Measurements from ENCODE around the gene ARID4B. TPM values are rescaled to one million over a fixed set of nuclear protein-coding genes. Genes with fewer than 3 reads are reported as not detected.

ARID4B gene
- total RNA-seq, 1 experiment from 2014 or later = 16.8 TPM

DNA sequence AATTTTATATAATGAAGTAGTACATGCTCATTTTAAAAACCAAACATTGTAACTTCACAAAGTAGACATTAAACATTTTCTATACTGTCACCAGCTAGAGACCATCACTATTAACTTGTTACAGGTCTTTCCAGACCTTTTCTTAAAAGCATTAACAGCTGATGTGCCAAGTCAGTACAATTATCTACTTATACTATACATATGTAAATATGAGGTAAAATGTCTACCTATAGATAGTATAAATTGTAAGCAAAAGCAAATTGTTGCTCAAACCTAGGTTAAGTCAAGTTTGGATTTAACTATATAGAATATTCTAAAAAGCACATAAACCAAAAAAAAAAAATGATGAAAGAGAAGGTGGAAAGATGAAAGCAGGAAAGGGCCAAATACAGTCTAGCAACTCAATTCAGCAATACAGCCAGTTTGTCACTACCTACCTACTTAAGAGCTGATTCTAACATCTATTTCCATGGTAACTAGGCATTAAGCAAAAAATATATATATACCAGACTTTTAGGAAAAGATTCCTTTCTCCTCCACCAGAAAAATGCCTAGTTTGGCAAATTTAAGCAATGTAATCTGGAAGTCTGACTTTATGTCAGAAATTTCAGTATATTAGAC is 34.5 kb downstream of the ARID4B start:
- Histone ChIP-seq H3K27ac (ENCODE audit: low read length) (no peak overlapping the region), H3K27me3 (ENCODE audit: low read length) (no peaks in the 10 kb centered on the region), H3K9me3 (ENCODE audit: low read length) (no peaks in the 10 kb centered on the region), H3K9ac (ENCODE audit: low read length) (no peak overlapping the region), H3K4me3 (ENCODE audit: low read length) (no peak overlapping the region), H3K36me3 (ENCODE audit: low read depth, low read length) (peaks cover 4% of the 10 kb centered on the region), H4K20me1 (ENCODE audit: low read length) (0 out of 2 replicates have a peak, but pooled peaks cover 5% of the 10 kb centered on the region), H3K4me2 (ENCODE audit: low read length) (no peak overlapping the region), H3K79me2 (ENCODE audit: low read length) (peaks cover 85% of the 10 kb centered on the region), H3K4me1 (ENCODE audit: insufficient read depth, low read length) (peaks cover 8% of the 10 kb centered on the region), H3K9me2 (replicated peaks; ENCODE audit: low read length) (no peaks in the 10 kb centered on the region), H3F3A (ENCODE audit: low read length, unreplicated experiment) (no peaks in the 10 kb centered on the region), H2AFZ (ENCODE audit: low read length) (no peak overlapping the region)
- ATAC-seq (no peak), DNase-seq (no peak)
- ChIA-PET POLR2A (ENCODE audit: unreplicated experiment) (interaction anchor here (0.5 kb wide), 1 partner anchor 66 kb away, joined by 23 read pairs; no protein-coding TSS in a partner anchor), CTCF (no interaction called here)
- TF ChIP-seq, protein P1, sequence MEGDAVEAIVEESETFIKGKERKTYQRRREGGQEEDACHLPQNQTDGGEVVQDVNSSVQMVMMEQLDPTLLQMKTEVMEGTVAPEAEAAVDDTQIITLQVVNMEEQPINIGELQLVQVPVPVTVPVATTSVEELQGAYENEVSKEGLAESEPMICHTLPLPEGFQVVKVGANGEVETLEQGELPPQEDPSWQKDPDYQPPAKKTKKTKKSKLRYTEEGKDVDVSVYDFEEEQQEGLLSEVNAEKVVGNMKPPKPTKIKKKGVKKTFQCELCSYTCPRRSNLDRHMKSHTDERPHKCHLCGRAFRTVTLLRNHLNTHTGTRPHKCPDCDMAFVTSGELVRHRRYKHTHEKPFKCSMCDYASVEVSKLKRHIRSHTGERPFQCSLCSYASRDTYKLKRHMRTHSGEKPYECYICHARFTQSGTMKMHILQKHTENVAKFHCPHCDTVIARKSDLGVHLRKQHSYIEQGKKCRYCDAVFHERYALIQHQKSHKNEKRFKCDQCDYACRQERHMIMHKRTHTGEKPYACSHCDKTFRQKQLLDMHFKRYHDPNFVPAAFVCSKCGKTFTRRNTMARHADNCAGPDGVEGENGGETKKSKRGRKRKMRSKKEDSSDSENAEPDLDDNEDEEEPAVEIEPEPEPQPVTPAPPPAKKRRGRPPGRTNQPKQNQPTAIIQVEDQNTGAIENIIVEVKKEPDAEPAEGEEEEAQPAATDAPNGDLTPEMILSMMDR (conservative IDR thresholded peaks at IDR 0.05; ENCODE audit: low read depth, low read length) = no peak
- TF ChIP-seq EZH2 (IDR thresholded peaks at IDR 0.05; ENCODE audit: low read length, unreplicated experiment) (no peak), EZH2phosphoT487 (IDR thresholded peaks at IDR 0.05; ENCODE audit: borderline replicate concordance, low read length) (no peak)
- intact Hi-C loops (cut with micrococcal nuclease) = no loop called here
- BruUV-seq (replicated peaks) = no TSS peak

DNA sequence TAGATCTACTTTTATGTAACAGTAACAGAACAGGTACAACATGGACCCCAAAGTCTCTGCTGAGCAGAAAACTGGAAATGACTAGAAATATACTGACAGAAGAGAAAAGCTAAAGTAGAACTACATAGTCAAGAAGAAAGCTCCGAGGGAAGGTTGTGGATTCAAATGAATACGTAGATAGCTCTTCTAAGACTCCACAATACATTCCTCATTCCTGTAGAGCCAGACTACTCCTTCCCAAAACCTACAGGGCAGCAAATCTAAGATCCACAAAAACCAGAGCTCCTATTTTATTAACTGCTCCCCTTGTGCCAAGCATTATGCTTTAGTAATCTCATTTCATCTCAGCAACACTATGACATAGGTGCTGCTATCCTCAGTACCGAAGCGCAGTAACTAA is 35.2 kb downstream of the ARID4B start:
- DNase-seq (no peak), ATAC-seq (no peak)
- Histone ChIP-seq H3K27ac (ENCODE audit: low read length) (no peak overlapping the region), H3K4me3 (ENCODE audit: low read length) (no peak overlapping the region), H3K79me2 (ENCODE audit: low read length) (peaks cover 88% of the 10 kb centered on the region), H3K9me3 (ENCODE audit: low read length) (no peaks in the 10 kb centered on the region), H3K27me3 (ENCODE audit: low read length) (no peaks in the 10 kb centered on the region), H3K4me2 (ENCODE audit: low read length) (no peak overlapping the region), H3K4me1 (ENCODE audit: insufficient read depth, low read length) (peaks cover 8% of the 10 kb centered on the region), H3K9me2 (replicated peaks; ENCODE audit: low read length) (no peaks in the 10 kb centered on the region), H3K36me3 (ENCODE audit: low read depth, low read length) (peaks cover 4% of the 10 kb centered on the region), H2AFZ (ENCODE audit: low read length) (no peak overlapping the region), H3F3A (ENCODE audit: low read length, unreplicated experiment) (no peaks in the 10 kb centered on the region), H4K20me1 (ENCODE audit: low read length) (0 out of 2 replicates have a peak, but pooled peaks cover 5% of the 10 kb centered on the region), H3K9ac (ENCODE audit: low read length) (no peak overlapping the region)
- BruUV-seq (replicated peaks) = no TSS peak
- TF ChIP-seq EZH2 (IDR thresholded peaks at IDR 0.05; ENCODE audit: low read length, unreplicated experiment) = no peak
- TF ChIP-seq EZH2phosphoT487 (IDR thresholded peaks at IDR 0.05; ENCODE audit: borderline replicate concordance, low read length) = no peak
- TF ChIP-seq, protein P1 (conservative IDR thresholded peaks at IDR 0.05; ENCODE audit: low read depth, low read length) = no peak
- ChIA-PET CTCF (no interaction called here), POLR2A (ENCODE audit: unreplicated experiment) (no interaction called here)
- intact Hi-C loops (cut with micrococcal nuclease) = no loop called here

DNA sequence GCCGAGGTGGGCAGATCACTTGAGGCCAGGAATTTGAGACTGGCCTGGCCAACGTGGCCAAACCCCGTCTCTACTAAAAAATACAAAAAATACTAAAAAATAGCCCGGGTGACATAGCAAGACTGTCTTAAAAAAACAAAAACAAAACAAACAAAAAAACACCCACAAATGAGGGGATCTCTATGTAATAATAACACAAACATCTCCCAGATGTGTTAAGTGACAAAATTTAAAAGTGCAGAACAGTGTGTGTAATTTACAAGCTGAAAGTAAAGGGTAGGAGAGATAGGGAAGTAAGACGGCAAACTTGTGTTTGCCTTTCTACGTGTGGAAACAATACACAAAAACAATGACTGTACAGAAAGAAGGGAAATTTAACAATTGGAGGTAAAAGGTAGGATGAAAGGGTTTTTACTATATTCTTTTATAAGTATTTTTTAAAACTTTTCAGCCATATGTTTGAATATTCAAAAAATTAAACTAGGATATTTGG is 36.3 kb downstream of the ARID4B start:
- Histone ChIP-seq H3K27ac (ENCODE audit: low read length) (no peak overlapping the region), H3K4me3 (ENCODE audit: low read length) (no peak overlapping the region), H3K4me1 (ENCODE audit: insufficient read depth, low read length) (peaks cover 8% of the 10 kb centered on the region), H3K27me3 (ENCODE audit: low read length) (no peaks in the 10 kb centered on the region), H3K9me2 (replicated peaks; ENCODE audit: low read length) (no peaks in the 10 kb centered on the region), H3F3A (ENCODE audit: low read length, unreplicated experiment) (no peaks in the 10 kb centered on the region), H4K20me1 (ENCODE audit: low read length) (0 out of 2 replicates have a peak, but pooled peaks cover 5% of the 10 kb centered on the region), H3K9ac (ENCODE audit: low read length) (no peak overlapping the region), H2AFZ (ENCODE audit: low read length) (no peak overlapping the region), H3K79me2 (ENCODE audit: low read length) (peaks cover 84% of the 10 kb centered on the region), H3K9me3 (ENCODE audit: low read length) (no peaks in the 10 kb centered on the region), H3K36me3 (ENCODE audit: low read depth, low read length) (no peaks in the 10 kb centered on the region), H3K4me2 (ENCODE audit: low read length) (no peak overlapping the region)
- ATAC-seq (no peak), DNase-seq (no peak)
- POLR2A ChIA-PET (ENCODE audit: unreplicated experiment) = no interaction called here
- CTCF ChIA-PET = no interaction called here
- TF ChIP-seq EZH2 (IDR thresholded peaks at IDR 0.05; ENCODE audit: low read length, unreplicated experiment) = no peak
- no peak for TF ChIP-seq EZH2phosphoT487 (IDR thresholded peaks at IDR 0.05; ENCODE audit: borderline replicate concordance, low read length)
- TF ChIP-seq, protein P1 (conservative IDR thresholded peaks at IDR 0.05; ENCODE audit: low read depth, low read length) = no peak
- intact Hi-C loops (cut with micrococcal nuclease) = no loop called here
- BruUV-seq (replicated peaks) = no TSS peak
